Stimulated activated CD8-positive, alpha-beta memory T cell treated with anti-CD3 and anti-CD28 coated beads, Interleukin-15, amount 100 ng/mL, for 24 hours (primary cell): Measurements from ENCODE around the gene TRIM25.

ENCODE experiments used
- DNase-seq: peaks from one replicate; pipeline ENCODE4 v3.0.0-alpha.2; 2020; ENCODE audit warnings: low read depth

The TRIM25 gene

GRCh38 chr17:56926270-56926669 lies 12.4 kb upstream of the TRIM25 start:
- DNase-seq: no peak

GRCh38 chr17:56925088-56925487 lies 11.2 kb upstream of the TRIM25 start:
- no peak for DNase-seq

GRCh38 chr17:56919717-56920116 lies 5.9 kb upstream of the TRIM25 start:
- no peak for DNase-seq

- DNase-seq: no peak
These were observed 5.1 kb upstream of the TRIM25 start for GRCh38 chr17:56918916-56919315.

- DNase-seq: no peak
These were observed 3.9 kb upstream of the TRIM25 start for GRCh38 chr17:56917559-56918296.

GRCh38 chr17:56914581-56915273 lies 878 bp upstream of the TRIM25 start:
- DNase-seq: no peak

GRCh38 chr17:56913353-56913866 lies 439 bp downstream of the TRIM25 start:
- DNase-seq: no peak

GRCh38 chr17:56913000-56913311 lies 893 bp downstream of the TRIM25 start:
- no peak for DNase-seq

- DNase-seq: no peak
These were observed 1.5 kb downstream of the TRIM25 start for GRCh38 chr17:56912105-56912999.

- no peak for DNase-seq
These were observed 3.2 kb downstream of the TRIM25 start for GRCh38 chr17:56910509-56911235.

GRCh38 chr17:56909742-56910508 lies 3.9 kb downstream of the TRIM25 start:
- DNase-seq: no peak

- DNase-seq: no peak
These were observed 5.8 kb downstream of the TRIM25 start for GRCh38 chr17:56908001-56908542.

- DNase-seq: no peak
These were observed 10.3 kb downstream of the TRIM25 start for GRCh38 chr17:56903560-56903959.

- no peak for DNase-seq
These were observed 11.5 kb downstream of the TRIM25 start for GRCh38 chr17:56902348-56902747.

GRCh38 chr17:56899403-56899802 lies 14.4 kb downstream of the TRIM25 start:
- no peak for DNase-seq

GRCh38 chr17:56898874-56899273 lies 15.0 kb downstream of the TRIM25 start:
- DNase-seq: no peak

GRCh38 chr17:56897646-56898424 lies 16.0 kb downstream of the TRIM25 start:
- no peak for DNase-seq

- DNase-seq: no peak
These were observed 16.9 kb downstream of the TRIM25 start for GRCh38 chr17:56896968-56897359.

- no peak for DNase-seq
These were observed 17.5 kb downstream of the TRIM25 start for GRCh38 chr17:56896217-56896967.
